SK-N-MC (cell line): Measurements from ENCODE around the gene CELF2.

Experiments
- DNase-seq: peaks from one replicate; pipeline ENCODE4 v3.0.0-alpha.2; 2011; ENCODE audit warnings: low read depth, low spot score
- H3K27ac ChIP-seq: fragments of 200-600 bp; sonication (generic); 2 replicates; pipeline ENCODE4 v1.5.1; 2016; ENCODE audit warnings: mixed run types
- H3K36me3 ChIP-seq: fragments of 200-600 bp; sonication (generic); 2 replicates; pipeline ENCODE4 v1.6.1; 2017; ENCODE audit warnings: antibody characterized with exemption, low read length, mixed read lengths; ENCODE audit not compliant: insufficient read depth
- H3K4me3 ChIP-seq: fragments of 200-600 bp; sonication (generic); 2 replicates; pipeline ENCODE4 v1.5.1; 2016
- H3K9ac ChIP-seq: fragments of 200-600 bp; sonication (generic); 2 replicates; pipeline ENCODE4 v1.8.0; 2017; ENCODE audit warnings: mixed run types, mixed read lengths; ENCODE audit not compliant: insufficient read length
- H3K9me3 ChIP-seq: fragments of 200-600 bp; sonication (generic); 2 replicates; pipeline ENCODE4 v1.6.1; 2017; ENCODE audit warnings: low read depth, mild to moderate bottlenecking, antibody characterized with exemption, low read length, moderate library complexity, mixed read lengths
- EZH2 ChIP-seq: fragments of 200-600 bp; sonication (generic); IDR thresholded peaks from one replicate; pipeline ENCODE4 v1.6.1; 2017; ENCODE audit warnings: antibody characterized with exemption
- FOXP2 ChIP-seq: optimal IDR thresholded peaks from 2 replicates; pipeline ENCODE3; 2011; ENCODE audit warnings: mild to moderate bottlenecking, moderate library complexity; ENCODE audit not compliant: insufficient read depth; ENCODE audit errors: extremely low read length, control extremely low read depth
- POLR2AphosphoS5 ChIP-seq: IDR thresholded peaks from 2 replicates; pipeline ENCODE4 v1.6.1; 2012; ENCODE audit warnings: mild to moderate bottlenecking, low read depth, low read length, borderline replicate concordance

Gene CELF2

DNA sequence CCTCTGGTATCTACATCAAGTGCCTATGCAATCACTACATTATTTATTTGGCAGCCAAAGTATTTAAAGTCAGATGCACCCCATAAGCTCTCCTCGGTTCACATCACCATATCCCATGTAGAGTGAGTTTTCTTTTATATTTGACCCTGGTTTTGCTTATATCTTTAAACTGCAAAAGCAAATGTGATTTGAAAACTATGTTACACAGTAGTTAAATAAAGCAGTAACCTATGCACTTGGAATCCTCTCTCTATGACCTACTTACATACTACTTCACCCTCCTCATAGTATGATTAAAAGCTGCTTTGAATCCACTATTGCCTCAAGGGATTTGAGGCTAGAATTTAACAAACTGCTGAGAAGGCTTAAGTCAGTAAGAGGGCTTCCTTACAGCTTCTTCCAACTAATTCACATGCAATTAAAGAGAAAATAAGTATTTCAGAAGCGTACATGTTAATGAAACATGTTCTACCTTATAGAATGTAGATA lies 2.2 kb upstream of the CELF2 start:
- DNase-seq, result no peak
- no peak for TF ChIP-seq EZH2
- TF ChIP-seq FOXP2, result no peak
- TF ChIP-seq POLR2AphosphoS5, result no peak
- H3K36me3 ChIP-seq, result no peaks in the 10 kb centered on the region
- no peaks in the 10 kb centered on the region for H3K9me3 ChIP-seq
- H3K4me3 ChIP-seq, result no peak overlapping the region
- H3K27ac ChIP-seq, result no peak overlapping the region
- no peak overlapping the region for H3K9ac ChIP-seq

DNA sequence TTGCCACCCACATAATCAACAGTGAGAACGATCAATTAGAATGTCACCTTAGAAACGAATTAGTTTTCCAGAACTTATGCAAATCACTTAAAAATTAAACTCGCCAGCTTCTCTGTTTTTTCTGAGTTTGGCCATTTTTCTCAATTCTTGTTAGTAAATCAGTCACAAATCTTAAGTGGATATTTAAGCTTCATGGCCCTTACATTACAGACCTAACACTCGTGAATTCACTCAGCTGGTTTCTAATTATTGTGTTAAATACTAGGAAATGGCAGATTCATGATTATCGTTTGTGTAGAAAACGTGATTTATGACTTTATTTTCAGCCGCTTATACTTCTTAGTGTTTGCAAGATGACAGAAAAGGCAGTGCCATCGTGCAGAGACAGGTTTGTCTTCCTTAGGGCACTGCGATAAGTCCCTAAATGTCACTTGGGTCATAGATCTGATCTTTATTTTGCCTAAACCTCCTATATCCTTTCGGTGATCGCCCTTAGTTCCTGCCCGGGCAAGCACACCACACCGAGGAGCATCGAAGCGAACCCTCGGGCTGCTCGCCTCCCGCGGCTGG lies 587 bp upstream of the CELF2 start:
- H3K9ac ChIP-seq, result no peak overlapping the region
- TF ChIP-seq EZH2 (peak; percentile 75), FOXP2 (no peak)
- H3K36me3 ChIP-seq, result no peaks in the 10 kb centered on the region
- DNase-seq, result no peak
- H3K27ac ChIP-seq, result no peak overlapping the region
- H3K4me3 ChIP-seq, result no peak overlapping the region
- H3K9me3 ChIP-seq, result no peaks in the 10 kb centered on the region

DNA sequence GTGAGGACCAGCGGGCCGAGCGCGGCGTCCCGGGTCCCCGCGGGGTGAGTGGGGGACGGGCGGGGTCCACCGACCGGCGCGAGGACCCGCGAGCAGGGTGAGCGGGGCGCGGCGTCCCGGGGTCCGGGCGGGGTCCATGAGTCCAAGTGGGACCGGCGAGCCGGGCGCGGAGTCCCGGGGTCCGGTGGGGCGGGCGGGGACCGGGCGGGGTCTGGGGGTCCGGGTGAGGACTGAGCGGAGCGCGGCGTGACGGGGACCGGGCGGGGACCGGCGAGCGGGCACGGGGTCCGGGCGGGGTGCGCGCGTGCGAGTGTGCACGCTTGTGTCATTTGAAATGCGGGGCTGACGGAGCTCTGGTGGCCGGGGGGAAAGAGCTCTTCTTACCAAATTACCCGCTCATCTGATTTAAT lies 765 bp downstream of the CELF2 start:
- no peak for DNase-seq
- Histone ChIP-seq H3K9me3 (no peaks in the 10 kb centered on the region), H3K4me3 (no peak overlapping the region), H3K27ac (no peak overlapping the region), H3K36me3 (no peaks in the 10 kb centered on the region), H3K9ac (no peak overlapping the region)
- no peak for TF ChIP-seq EZH2
- no peak for TF ChIP-seq FOXP2
- TF ChIP-seq POLR2AphosphoS5, result no peak

DNA sequence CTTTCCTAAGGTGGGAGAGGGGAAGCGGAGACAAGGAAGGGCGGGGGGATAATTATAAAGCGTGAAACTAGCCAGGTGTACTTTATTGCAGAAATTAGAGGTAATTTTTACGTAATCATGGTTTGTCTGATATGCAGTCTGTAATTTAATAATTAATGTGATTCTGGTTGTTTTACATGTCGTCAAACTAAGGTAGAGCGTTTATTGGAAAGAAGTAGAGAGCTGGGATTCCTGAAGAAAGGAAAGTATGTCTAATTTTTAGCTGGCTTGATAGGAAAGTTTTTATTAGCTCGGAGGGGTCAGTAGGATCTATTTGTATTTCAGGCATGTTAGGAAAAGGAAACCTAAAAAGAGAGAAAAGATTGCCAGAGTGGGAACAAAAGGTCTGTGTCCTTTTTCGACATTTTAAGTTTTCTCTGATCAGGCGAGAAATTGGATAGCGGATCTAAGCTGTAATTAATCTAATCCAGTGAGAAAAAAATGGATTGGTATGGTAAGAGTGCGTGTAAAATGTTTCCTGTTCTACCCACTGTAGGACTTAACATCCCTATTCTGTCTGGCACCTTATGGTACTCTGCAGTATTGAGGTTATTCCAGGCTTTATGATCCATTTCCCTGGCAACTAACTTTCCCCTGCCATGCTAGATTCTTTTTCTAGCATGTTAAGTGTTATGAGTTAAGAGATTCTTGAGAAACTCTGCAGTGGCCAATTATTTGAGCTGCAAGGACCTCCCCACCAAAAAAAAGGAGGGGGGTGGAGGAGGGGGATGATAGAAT lies 1.4 kb downstream of the CELF2 start:
- no peak for DNase-seq
- no peak for TF ChIP-seq EZH2
- TF ChIP-seq FOXP2, result no peak
- TF ChIP-seq POLR2AphosphoS5, result no peak
- H3K27ac ChIP-seq, result no peak overlapping the region

DNA sequence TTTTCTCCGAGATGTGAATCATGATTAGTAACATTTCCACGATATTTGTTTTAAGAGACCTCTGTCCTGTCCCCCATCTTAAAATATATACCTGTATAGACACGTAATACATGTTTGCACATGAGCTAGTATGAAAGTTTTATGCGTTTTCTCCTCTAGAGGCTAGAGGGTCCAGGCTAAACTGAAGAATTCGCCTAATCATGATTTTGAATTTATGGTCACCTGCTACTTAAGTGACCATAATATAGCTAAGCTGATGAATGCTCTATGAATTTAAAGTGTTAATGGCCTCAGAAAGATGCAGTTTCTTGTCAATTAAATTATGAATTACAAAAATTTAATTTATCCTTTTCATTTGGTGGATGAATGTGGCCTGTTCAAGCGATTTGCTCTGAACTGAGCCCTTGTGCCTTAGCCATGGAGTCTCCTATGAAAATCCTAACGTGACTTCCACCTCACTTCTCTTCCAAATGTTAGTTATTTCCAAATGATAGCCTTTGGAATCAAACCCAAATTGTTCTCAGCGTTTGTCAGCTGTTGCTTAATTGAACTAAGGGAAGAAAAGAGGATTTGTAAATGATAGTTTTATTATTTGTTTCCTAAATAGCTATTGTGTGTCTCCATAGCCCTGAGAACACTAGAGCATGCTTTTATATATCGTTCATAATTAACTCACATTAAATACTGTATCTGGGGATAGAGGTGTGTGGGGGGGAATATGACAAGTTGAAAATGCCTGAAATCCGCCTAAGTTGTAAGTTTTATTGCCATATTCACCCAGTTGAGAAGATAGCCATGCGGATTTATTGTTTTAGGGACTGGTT lies 2.3 kb downstream of the CELF2 start:
- Histone ChIP-seq H3K27ac (no peak overlapping the region), H3K9ac (no peak overlapping the region), H3K36me3 (no peaks in the 10 kb centered on the region), H3K9me3 (no peaks in the 10 kb centered on the region), H3K4me3 (no peak overlapping the region)
- TF ChIP-seq EZH2 (no peak), POLR2AphosphoS5 (no peak), FOXP2 (no peak)
- no peak for DNase-seq

More for the DNA sequence above, 1.4 kb downstream of the CELF2 start:
- no peaks in the 10 kb centered on the region for H3K36me3 ChIP-seq
- no peaks in the 10 kb centered on the region for H3K9me3 ChIP-seq
- no peak overlapping the region for H3K4me3 ChIP-seq
- H3K9ac ChIP-seq, result no peak overlapping the region

DNA sequence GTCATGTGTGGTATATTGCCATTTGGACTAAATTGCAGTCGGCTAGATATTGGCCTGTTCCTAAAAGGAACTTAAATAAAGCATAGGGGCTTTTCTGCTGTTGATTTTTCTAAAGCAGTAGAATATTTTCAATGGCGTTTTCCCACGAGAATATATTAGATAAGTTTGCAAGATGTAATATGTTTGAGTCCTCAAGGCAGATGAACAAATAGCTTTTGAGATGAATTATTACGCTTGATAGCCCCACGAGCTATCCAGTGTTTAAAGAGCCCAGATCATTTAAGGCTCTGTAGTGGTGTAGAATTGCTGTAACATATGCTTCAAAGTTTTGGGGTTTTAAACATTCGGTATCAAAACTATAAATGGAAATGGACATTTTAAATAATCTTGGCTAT lies 2.9 kb downstream of the CELF2 start:
- Histone ChIP-seq H3K9ac (no peak overlapping the region), H3K9me3 (no peaks in the 10 kb centered on the region), H3K27ac (no peak overlapping the region), H3K36me3 (no peaks in the 10 kb centered on the region), H3K4me3 (no peak overlapping the region)
- DNase-seq, result no peak
- no peak for TF ChIP-seq EZH2
- TF ChIP-seq FOXP2, result no peak
- TF ChIP-seq POLR2AphosphoS5, result no peak

DNA sequence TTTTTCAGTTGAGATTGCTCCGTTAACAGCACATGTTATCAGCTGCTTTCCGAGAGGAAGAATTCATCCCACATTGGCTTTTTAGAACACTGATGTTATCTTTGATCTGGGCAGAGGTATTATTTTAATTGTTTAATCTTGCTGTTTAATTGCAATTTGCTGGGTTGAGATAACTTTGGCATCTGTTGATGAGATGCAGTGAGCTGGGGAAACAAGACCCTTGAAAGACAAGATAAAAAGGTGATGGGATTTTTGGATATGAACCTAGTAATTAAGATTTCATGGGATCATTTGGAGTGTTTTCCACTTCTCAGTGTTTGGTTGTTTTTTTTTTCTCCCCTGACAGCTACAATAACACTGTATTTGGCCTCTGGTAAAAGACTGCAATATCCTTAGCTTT lies 4.5 kb downstream of the CELF2 start:
- no peak for DNase-seq
- TF ChIP-seq EZH2 (no peak), FOXP2 (no peak), POLR2AphosphoS5 (no peak)
- H3K9ac ChIP-seq, result no peak overlapping the region
- H3K36me3 ChIP-seq, result no peaks in the 10 kb centered on the region
- no peak overlapping the region for H3K27ac ChIP-seq
- no peaks in the 10 kb centered on the region for H3K9me3 ChIP-seq
- no peak overlapping the region for H3K4me3 ChIP-seq
